MCF 10A (cell line): Measurements from ENCODE around the gene FKBP8. TPM values are rescaled to one million over a fixed set of nuclear protein-coding genes. Genes with fewer than 3 reads are reported as not detected.

ENCODE experiments used
- BruUV-seq: library from RNA; stranded (reverse); fragments of 400-500 nt; replicated peaks from 2 replicates; lab custom pipeline; 2021; lab: Mats Ljungman, UMichigan
- CTCF ChIA-PET: fragments of 300-600 bp; sonication (Branson Sonifier 250); formaldehyde crosslinking; extraction: SDS; loops from one replicate; lab custom pipeline; 2021; ENCODE audit warnings: antibody characterized with exemption, inconsistent platforms; lab: Yijun Ruan, JAX
- POLR2A ChIA-PET: fragments of 300-600, 350-650 bp; sonication (Branson Sonifier 250); formaldehyde crosslinking; extraction: SDS; loops from one replicate; lab custom pipeline; 2020; ENCODE audit warnings: antibody characterized with exemption, inconsistent platforms; lab: Yijun Ruan, JAX
- DNase-seq: peaks from one replicate; pipeline ENCODE4 v3.0.0-alpha.2; 2018; ENCODE audit not compliant: unreplicated experiment
- H3K27ac Mint-ChIP-seq: one replicate; pipeline ENCODE4 v1.8.0; 2022; ENCODE audit warnings: mild to moderate bottlenecking, low read depth, mixed read lengths; ENCODE audit not compliant: unreplicated experiment
- H3K27me3 Mint-ChIP-seq: one replicate; pipeline ENCODE4 v1.8.0; 2022; ENCODE audit warnings: mixed read lengths; ENCODE audit not compliant: insufficient read depth, unreplicated experiment
- H3K36me3 Mint-ChIP-seq: one replicate; pipeline ENCODE4 v1.8.0; 2022; ENCODE audit warnings: mild to moderate bottlenecking, moderate library complexity, mixed read lengths; ENCODE audit not compliant: insufficient read depth, unreplicated experiment
- H3K4me1 Mint-ChIP-seq: one replicate; pipeline ENCODE4 v1.8.0; 2022; ENCODE audit warnings: mixed read lengths; ENCODE audit not compliant: insufficient read depth, unreplicated experiment
- H3K4me3 Mint-ChIP-seq: one replicate; pipeline ENCODE4 v1.8.0; 2022; ENCODE audit warnings: mild to moderate bottlenecking, moderate library complexity, mixed read lengths; ENCODE audit not compliant: unreplicated experiment
- H3K9me3 Mint-ChIP-seq: one replicate; pipeline ENCODE4 v1.8.0; 2022; ENCODE audit warnings: mixed read lengths; ENCODE audit not compliant: unreplicated experiment
- intact Hi-C: fragments of 100-400 bp; cut with micrococcal nuclease; formaldehyde crosslinking; loops from 2 replicates; pipeline ENCODE4 v1.14.1; 2022
- total RNA-seq: library from RNA; stranded (reverse); gene quantifications from 2 replicates; pipeline ENCODE4 v1.2.3, GENCODE V29; 2022
- TF ChIP-seq, protein P1 (sequence below): fragments of 200-600 bp; IDR thresholded peaks from one replicate; pipeline ENCODE4 v1.8.0; 2022; ENCODE audit warnings: antibody characterized with exemption, mild to moderate bottlenecking; ENCODE audit not compliant: unreplicated experiment

Gene FKBP8
- total RNA-seq, 1 experiment from 2014 or later: 154 TPM

DNA sequence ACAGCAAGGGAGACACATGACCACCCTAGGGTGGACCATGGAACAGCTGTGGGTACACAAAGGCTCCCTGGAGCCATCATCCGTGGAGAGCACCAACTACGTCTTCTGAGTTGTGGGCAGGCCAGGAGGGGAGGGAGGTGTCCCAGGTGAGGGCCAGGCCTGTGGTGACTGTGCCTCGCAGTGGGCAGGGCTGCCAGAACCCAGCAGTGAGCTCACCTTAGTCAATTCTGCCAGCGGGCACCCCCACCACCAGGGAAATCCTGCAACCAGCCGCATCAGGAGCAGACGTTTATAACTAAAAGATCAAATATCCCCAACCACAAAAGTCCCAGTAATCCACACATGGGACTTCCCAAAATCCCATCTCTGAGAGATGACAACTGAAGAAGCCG is 41.1 kb downstream of the FKBP8 start:
- no peak overlapping the region for H3K4me3 Mint-ChIP-seq
- no TSS peak for BruUV-seq
- ChIA-PET POLR2A (no interaction called here), CTCF (interaction anchor here (1.0 to 1.4 kb wide), 2 partner anchors 17 to 31 kb away, joined by 3 to 4 read pairs; no protein-coding TSS in a partner anchor)
- peaks cover 40% of the 10 kb centered on the region for H3K4me1 Mint-ChIP-seq
- no peaks in the 10 kb centered on the region for H3K9me3 Mint-ChIP-seq
- no peak overlapping the region for H3K27ac Mint-ChIP-seq
- TF ChIP-seq, protein P1, sequence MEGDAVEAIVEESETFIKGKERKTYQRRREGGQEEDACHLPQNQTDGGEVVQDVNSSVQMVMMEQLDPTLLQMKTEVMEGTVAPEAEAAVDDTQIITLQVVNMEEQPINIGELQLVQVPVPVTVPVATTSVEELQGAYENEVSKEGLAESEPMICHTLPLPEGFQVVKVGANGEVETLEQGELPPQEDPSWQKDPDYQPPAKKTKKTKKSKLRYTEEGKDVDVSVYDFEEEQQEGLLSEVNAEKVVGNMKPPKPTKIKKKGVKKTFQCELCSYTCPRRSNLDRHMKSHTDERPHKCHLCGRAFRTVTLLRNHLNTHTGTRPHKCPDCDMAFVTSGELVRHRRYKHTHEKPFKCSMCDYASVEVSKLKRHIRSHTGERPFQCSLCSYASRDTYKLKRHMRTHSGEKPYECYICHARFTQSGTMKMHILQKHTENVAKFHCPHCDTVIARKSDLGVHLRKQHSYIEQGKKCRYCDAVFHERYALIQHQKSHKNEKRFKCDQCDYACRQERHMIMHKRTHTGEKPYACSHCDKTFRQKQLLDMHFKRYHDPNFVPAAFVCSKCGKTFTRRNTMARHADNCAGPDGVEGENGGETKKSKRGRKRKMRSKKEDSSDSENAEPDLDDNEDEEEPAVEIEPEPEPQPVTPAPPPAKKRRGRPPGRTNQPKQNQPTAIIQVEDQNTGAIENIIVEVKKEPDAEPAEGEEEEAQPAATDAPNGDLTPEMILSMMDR: no peak
- DNase-seq: no peak
- intact Hi-C loops: no loop called here
- H3K27me3 Mint-ChIP-seq: no peaks in the 10 kb centered on the region
- peaks cover 14% of the 10 kb centered on the region for H3K36me3 Mint-ChIP-seq

DNA sequence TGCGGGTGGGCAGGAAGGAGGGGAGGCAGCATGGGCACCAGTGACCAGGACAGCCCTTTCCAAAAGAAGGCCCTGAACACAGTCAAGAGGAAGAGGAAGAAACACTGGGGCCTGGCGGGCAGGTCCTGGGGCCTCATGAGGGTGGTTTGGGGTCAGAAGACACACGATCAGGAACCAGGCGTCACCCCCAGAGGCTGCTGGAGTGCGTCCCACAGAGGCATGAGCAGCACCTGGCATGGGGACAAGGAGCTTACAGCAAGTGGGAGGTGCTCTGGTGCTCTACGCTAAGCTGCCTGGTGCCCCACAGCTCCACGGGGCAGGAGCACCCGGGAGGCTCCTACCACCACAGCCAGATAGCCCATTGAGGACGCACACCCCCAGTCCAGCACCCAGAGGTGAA is 41.5 kb downstream of the FKBP8 start:
- TF ChIP-seq, protein P1: no peak
- Mint-ChIP-seq H3K27ac (no peak overlapping the region), H3K4me3 (no peak overlapping the region), H3K27me3 (no peaks in the 10 kb centered on the region), H3K9me3 (no peaks in the 10 kb centered on the region), H3K4me1 (peaks cover 40% of the 10 kb centered on the region), H3K36me3 (peaks cover 14% of the 10 kb centered on the region)
- ChIA-PET CTCF (no interaction called here), POLR2A (no interaction called here)
- BruUV-seq: no TSS peak
- DNase-seq: no peak
- intact Hi-C loops: no loop called here

DNA sequence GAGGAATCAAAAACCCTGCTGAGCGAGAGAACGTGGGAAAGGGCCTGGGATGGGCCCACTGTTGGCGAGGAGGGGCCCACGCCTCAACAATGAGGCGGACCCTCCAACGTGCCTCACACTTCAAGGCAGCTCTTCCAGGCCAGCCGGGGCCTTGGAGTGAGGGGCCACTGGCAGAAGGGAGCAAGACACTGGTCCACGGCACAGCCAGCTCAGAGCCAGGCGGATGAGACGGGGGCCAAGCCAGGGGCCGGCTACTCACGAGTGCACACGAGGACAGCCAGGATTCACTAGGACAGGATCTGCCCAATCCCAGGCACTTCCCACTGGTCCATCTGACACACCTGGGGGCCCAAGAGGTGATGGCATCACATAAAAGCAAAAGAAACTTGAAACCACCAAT is 42.0 kb downstream of the FKBP8 start:
- DNase-seq: no peak
- Mint-ChIP-seq H3K36me3 (peaks cover 14% of the 10 kb centered on the region), H3K9me3 (no peaks in the 10 kb centered on the region), H3K27ac (no peak overlapping the region), H3K27me3 (no peaks in the 10 kb centered on the region), H3K4me1 (peaks cover 39% of the 10 kb centered on the region), H3K4me3 (no peak overlapping the region)
- no TSS peak for BruUV-seq
- intact Hi-C loops: no loop called here
- TF ChIP-seq, protein P1: no peak
- ChIA-PET POLR2A (no interaction called here), CTCF (no interaction called here)

DNA sequence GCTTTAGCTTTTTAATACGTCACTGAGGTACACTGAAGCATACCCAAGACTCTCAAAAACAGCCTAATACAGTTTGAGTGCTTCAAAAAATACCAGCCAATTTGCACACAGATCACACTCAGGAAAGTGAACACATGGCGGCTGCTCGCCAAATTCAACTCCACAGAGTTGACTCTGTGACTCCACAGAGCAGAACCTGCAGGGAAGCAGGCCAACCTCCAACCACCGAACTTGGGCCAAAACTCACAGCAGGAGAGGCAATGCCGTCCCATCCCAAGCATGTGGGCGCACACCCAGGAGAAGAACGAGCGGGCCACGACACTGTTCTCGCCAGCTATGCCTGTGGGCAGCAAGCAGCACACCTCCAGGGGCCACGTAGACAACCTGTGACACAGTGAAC is 42.6 kb downstream of the FKBP8 start:
- peaks cover 14% of the 10 kb centered on the region for H3K36me3 Mint-ChIP-seq
- no peak for DNase-seq
- TF ChIP-seq, protein P1: no peak
- H3K27ac Mint-ChIP-seq: no peak overlapping the region
- ChIA-PET CTCF (interaction anchor here (1.3 kb wide), 1 partner anchor 19 kb away, joined by 8 read pairs; no protein-coding TSS in a partner anchor), POLR2A (interaction anchor here (0.6 to 0.7 kb wide), 2 partner anchors 22 to 28 kb away, joined by 3 read pairs; no protein-coding TSS in a partner anchor)
- no peaks in the 10 kb centered on the region for H3K9me3 Mint-ChIP-seq
- no TSS peak for BruUV-seq
- intact Hi-C loops: no loop called here
- no peak overlapping the region for H3K4me3 Mint-ChIP-seq
- no peaks in the 10 kb centered on the region for H3K27me3 Mint-ChIP-seq
- H3K4me1 Mint-ChIP-seq: peaks cover 41% of the 10 kb centered on the region
